Adrenal gland (tissue), 12 donors: ENCODE measurements around the gene SLC26A8. TPM values are rescaled to one million over a fixed set of nuclear protein-coding genes. Genes with fewer than 3 reads are reported as not detected.
A peak's percentile ranks its signal among the peaks of the same experiment; 100 is the strongest.

Experiments
- DNase-seq, 7 donors: peaks; one replicate each; pipeline ENCODE4 v3.0.0-alpha.2; 2019 to 2020
- H3K27ac ChIP-seq, 5 donors: fragments of 200-600 bp; sonication (generic) in 4 of 5; 1 replicate in 3 of 5; 2 replicates in 2 of 5; pipeline versions ENCODE4 v1.5.1 to v1.8.0; 2016 to 2020; ENCODE audit warnings: mild to moderate bottlenecking in 1 of 5
- H3K27me3 ChIP-seq: fragments of 200-600 bp; 2 replicates; pipeline ENCODE4 v1.8.0; 2021
- H3K36me3 ChIP-seq, 2 donors: fragments of 200-600 bp; replicated peaks in 1 of 2; 1 replicate in 1 of 2; 2 replicates in 1 of 2; pipeline versions ENCODE4 v1.5.1 to v1.8.0; 2018 to 2022
- H3K4me1 ChIP-seq, 2 donors: fragments of 200-600 bp; replicated peaks in 1 of 2; 1 replicate in 1 of 2; 2 replicates in 1 of 2; pipeline versions ENCODE4 v1.5.1 to v1.8.0; 2018 to 2021
- H3K4me3 ChIP-seq, 4 donors: fragments of 200-600 bp; sonication (generic) in 3 of 4; one replicate each; pipeline ENCODE4 v1.5.1; 2016 to 2018
- H3K9me3 ChIP-seq, 3 donors: fragments of 200-600 bp; sonication (generic) in 1 of 3; replicated peaks in 1 of 3; 1 replicate in 2 of 3; 2 replicates in 1 of 3; pipeline versions ENCODE4 v1.5.1 to v1.8.0; 2016 to 2021
- CTCF ChIP-seq, 6 experiments: fragments of 450-650 bp in 4 of 6; fragments of 200-600 bp in 2 of 6; sonication (generic) in 1 of 6; IDR thresholded peaks; 1 replicate in 5 of 6; 2 replicates in 1 of 6; pipeline versions ENCODE4 v1.5.1 to v1.8.0; 2016 to 2021; ENCODE audit warnings: antibody characterized with exemption in 6 of 6, mild to moderate bottlenecking in 2 of 6, moderate library complexity in 1 of 6
- POLR2A ChIP-seq, 2 donors: fragments of 450-650 bp; IDR thresholded peaks; one replicate each; pipeline ENCODE4 v1.6.1; 2017; ENCODE audit warnings: antibody characterized with exemption in 2 of 2, mild to moderate bottlenecking in 2 of 2, moderate library complexity in 1 of 2
- WGBS, 4 donors: extraction: QIAGEN DNeasy Blood & Tissue Kit in 2 of 4; methylation state at CpG; one replicate each; pipeline versions ENCODE4 v1.1.5 to v1.1.7; 2013 to 2017; 5-methylcytosine and 5-hydroxymethylcytosine counted together
- intact Hi-C, 2 donors: fragments of 100-400 bp; cut with DNase I; formaldehyde crosslinking; loops; one replicate each; pipeline versions ENCODE4 v1.14.1 to v1.15.0; 2022 to 2023
- polyA plus RNA-seq, 3 donors: library from polyadenylated mRNA; stranded (reverse); fragments of 200-250 nt in 2 of 3; fragments of 350-450 nt in 1 of 3; fragmentation: Illumina TruSeq in 1 of 3; extraction: RNeasy Lipid Tissue Mini Kit (QIAGEN cat#74804) in 1 of 3; gene quantifications; one replicate each; pipeline ENCODE4 v1.2.3, GENCODE V29; 2013 to 2014
- total RNA-seq, 9 donors: library from RNA; depleted of rRNA in 4 of 9; stranded (reverse); fragments of >200 nt in 4 of 9; fragments of 120-200 nt in 1 of 9; fragmentation: NEBNext Ultra II Directional in 1 of 9; extraction: Animal tissue kit (Norgen Biotek cat#: 25700) in 1 of 9; gene quantifications; one replicate each; pipeline versions ENCODE4 v1.1.0 to v1.2.4, GENCODE V29; 2013 to 2023
- donor health status: healthy with polysubstance abuse.
- donor health status: Bipolar disorder and iron deficiency.
- donor health status: DM: yes; HTN: yes; CAD: no.
- donor health status: DM: no; HTN: no; CAD: no.
- donor health status: DM: no; HTN: no; CAD: no.
- donor health status: DM: yes; HTN: yes; CAD: no.

Gene SLC26A8
- total and polyA plus RNA-seq, 12 donors: 0.09 to 0.54 (median 0.16) TPM; not detected in 5

GRCh38 chr6:35972471-35973367, 51.7 kb downstream of the SLC26A8 start:
- Histone ChIP-seq H3K4me1 (peaks cover 0 to 6% of the 10 kb centered on the region in 2 donors), H3K9me3 (no peaks in the 10 kb centered on the region), H3K27ac (no peak overlapping the region), H3K27me3 (no peaks in the 10 kb centered on the region), H3K36me3 (no peaks in the 10 kb centered on the region), H3K4me3 (no peak overlapping the region)
- 83 to 89% (median 85%) methylated on average over 7 of the region's 7 CpGs for WGBS, 4 donors
- DNase-seq: peak in 3 of 7 donors; percentile 19 to 53 (median 29)
- intact Hi-C loops: no loop called here
- peak in 1 of 6 experiments; percentile 17 for TF ChIP-seq CTCF (IDR thresholded peaks at IDR 0.05)
- no peak for TF ChIP-seq POLR2A (IDR thresholded peaks at IDR 0.05)

GRCh38 chr6:35970181-35970580, 54.3 kb downstream of the SLC26A8 start:
- TF ChIP-seq CTCF (IDR thresholded peaks at IDR 0.05): no peak
- TF ChIP-seq POLR2A (IDR thresholded peaks at IDR 0.05): no peak
- Histone ChIP-seq H3K36me3 (no peaks in the 10 kb centered on the region), H3K4me1 (peaks cover 0 to 6% of the 10 kb centered on the region in 2 donors), H3K27me3 (no peaks in the 10 kb centered on the region), H3K9me3 (no peaks in the 10 kb centered on the region), H3K4me3 (no peak overlapping the region), H3K27ac (peak overlapping the region in 1 of 5 donors; percentile 38)
- intact Hi-C loops: no loop called here
- DNase-seq: peak in 3 of 7 donors; percentile 21 to 50 (median 22)
- 67 to 82% (median 71%) methylated on average over 4 of the region's 4 CpGs for WGBS, 4 donors

- no peak for TF ChIP-seq CTCF (IDR thresholded peaks at IDR 0.05)
- TF ChIP-seq POLR2A (IDR thresholded peaks at IDR 0.05): no peak
- peak overlapping the region in 1 of 5 donors; percentile 38 for H3K27ac ChIP-seq
- intact Hi-C loops: no loop called here
- no peaks in the 10 kb centered on the region for H3K27me3 ChIP-seq
- no peak for DNase-seq
- no peaks in the 10 kb centered on the region for H3K36me3 ChIP-seq
- H3K4me3 ChIP-seq: no peak overlapping the region
- no peaks in the 10 kb centered on the region for H3K9me3 ChIP-seq
- H3K4me1 ChIP-seq: peaks cover 0 to 6% of the 10 kb centered on the region in 2 donors
These were observed 54.8 kb downstream of the SLC26A8 start for GRCh38 chr6:35969646-35970045.

GRCh38 chr6:35968821-35969220, 55.6 kb downstream of the SLC26A8 start:
- Histone ChIP-seq H3K36me3 (no peaks in the 10 kb centered on the region), H3K27ac (no peak overlapping the region), H3K27me3 (no peaks in the 10 kb centered on the region), H3K9me3 (no peaks in the 10 kb centered on the region), H3K4me1 (peaks cover 0 to 6% of the 10 kb centered on the region in 2 donors), H3K4me3 (no peak overlapping the region)
- intact Hi-C loops: no loop called here
- 91 to 100% (median 96%) methylated on average over 3 to 4 of the region's 4 CpGs for WGBS, 4 donors
- no peak for DNase-seq
- TF ChIP-seq CTCF (IDR thresholded peaks at IDR 0.05): no peak
- TF ChIP-seq POLR2A (IDR thresholded peaks at IDR 0.05): no peak
